AG09309 (cell line): ENCODE results near the gene PRSS2.

ENCODE experiments used
- DNase-seq: peaks from one replicate; pipeline ENCODE4 v3.0.0-alpha.2; 2010; ENCODE audit warnings: low read depth
- H3K4me3 ChIP-seq: 2 replicates; pipeline ENCODE4 v1.5.1; 2011; ENCODE audit warnings: mild to moderate bottlenecking, low read depth, low read length, moderate library complexity; ENCODE audit not compliant: control insufficient read depth
- TF ChIP-seq, protein P1 (sequence below): IDR thresholded peaks from 2 replicates; pipeline ENCODE4 v1.5.1; 2011; ENCODE audit warnings: mild to moderate bottlenecking, low read depth, low read length, inconsistent platforms; ENCODE audit not compliant: insufficient read depth, control insufficient read depth; ENCODE audit errors: missing control alignments

PRSS2 gene

DNA sequence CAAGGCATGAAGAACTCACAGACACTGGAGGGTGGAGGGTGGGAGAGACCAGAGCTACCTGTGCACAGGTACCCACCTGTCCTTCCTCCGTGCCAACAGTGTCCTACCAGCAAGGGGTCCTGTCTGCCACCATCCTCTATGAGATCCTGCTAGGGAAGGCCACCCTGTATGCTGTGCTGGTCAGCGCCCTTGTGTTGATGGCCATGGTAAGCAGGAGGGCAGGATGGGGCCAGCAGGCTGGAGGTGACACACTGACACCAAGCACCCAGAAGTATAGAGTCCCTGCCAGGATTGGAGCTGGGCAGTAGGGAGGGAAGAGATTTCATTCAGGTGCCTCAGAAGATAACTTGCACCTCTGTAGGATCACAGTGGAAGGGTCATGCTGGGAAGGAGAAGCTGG lies 21.8 kb downstream of the PRSS2 start:
- TF ChIP-seq, protein P1, sequence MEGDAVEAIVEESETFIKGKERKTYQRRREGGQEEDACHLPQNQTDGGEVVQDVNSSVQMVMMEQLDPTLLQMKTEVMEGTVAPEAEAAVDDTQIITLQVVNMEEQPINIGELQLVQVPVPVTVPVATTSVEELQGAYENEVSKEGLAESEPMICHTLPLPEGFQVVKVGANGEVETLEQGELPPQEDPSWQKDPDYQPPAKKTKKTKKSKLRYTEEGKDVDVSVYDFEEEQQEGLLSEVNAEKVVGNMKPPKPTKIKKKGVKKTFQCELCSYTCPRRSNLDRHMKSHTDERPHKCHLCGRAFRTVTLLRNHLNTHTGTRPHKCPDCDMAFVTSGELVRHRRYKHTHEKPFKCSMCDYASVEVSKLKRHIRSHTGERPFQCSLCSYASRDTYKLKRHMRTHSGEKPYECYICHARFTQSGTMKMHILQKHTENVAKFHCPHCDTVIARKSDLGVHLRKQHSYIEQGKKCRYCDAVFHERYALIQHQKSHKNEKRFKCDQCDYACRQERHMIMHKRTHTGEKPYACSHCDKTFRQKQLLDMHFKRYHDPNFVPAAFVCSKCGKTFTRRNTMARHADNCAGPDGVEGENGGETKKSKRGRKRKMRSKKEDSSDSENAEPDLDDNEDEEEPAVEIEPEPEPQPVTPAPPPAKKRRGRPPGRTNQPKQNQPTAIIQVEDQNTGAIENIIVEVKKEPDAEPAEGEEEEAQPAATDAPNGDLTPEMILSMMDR, result no peak
- no peak overlapping the region for H3K4me3 ChIP-seq
- DNase-seq, result no peak

DNA sequence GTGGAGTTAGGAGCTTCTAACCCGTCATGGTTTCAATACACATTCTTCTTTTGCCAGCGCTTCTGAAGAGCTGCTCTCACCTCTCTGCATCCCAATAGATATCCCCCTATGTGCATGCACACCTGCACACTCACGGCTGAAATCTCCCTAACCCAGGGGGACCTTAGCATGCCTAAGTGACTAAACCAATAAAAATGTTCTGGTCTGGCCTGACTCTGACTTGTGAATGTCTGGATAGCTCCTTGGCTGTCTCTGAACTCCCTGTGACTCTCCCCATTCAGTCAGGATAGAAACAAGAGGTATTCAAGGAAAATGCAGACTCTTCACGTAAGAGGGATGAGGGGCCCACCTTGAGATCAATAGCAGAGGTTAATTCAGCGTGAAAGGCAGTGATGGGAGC lies 22.4 kb downstream of the PRSS2 start:
- H3K4me3 ChIP-seq, result no peak overlapping the region
- DNase-seq, result no peak
- TF ChIP-seq, protein P1, result no peak

DNA sequence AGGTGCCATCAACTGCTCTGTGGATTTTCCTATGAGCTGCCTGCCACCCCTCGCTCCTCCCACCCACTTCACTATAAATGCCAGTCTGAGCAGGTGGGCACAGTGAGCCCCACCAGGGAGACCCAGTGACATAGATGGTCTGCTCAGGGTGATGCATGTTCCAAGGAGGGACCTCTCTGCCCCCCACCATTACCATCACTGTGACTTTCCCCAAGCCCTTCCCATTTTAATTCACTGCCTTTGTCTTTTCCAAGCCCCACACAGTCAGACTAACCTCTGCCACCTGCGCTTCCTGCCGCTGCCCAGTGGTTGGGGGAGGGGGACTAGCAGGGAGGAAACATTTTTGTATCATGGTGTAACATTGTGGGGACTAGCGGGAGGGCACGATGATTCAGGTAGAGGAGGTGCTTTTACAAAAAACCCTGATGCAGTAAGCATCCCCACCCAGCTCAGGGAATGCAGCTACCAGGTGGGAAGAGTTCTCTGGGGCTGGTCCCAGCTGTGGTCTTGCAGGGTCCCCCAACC lies 24.6 kb downstream of the PRSS2 start:
- no peak for DNase-seq
- H3K4me3 ChIP-seq, result no peak overlapping the region
- TF ChIP-seq, protein P1, result no peak

DNA sequence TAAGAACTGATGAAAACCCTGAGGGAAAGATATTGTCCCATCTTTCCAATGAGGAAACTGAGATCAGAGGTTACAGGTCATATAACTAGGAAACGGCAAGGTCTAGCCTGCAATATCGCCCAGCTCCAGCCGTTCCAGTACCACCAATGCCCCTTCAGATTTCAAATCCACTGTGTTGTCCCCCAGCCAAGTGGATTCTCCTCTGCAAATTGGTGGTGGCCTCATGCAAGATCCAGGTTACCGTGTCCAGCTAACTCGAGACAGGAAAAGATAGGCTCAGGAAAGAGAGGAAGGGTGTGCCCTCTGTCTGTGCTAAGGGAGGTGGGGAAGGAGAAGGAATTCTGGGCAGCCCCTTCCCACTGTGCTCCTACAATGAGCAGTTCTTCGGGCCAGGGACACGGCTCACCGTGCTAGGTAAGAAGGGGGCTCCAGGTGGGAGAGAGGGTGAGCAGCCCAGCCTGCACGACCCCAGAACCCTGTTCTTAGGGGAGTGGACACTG lies 25.3 kb downstream of the PRSS2 start:
- DNase-seq, result no peak
- H3K4me3 ChIP-seq, result no peak overlapping the region
- TF ChIP-seq, protein P1, result no peak

DNA sequence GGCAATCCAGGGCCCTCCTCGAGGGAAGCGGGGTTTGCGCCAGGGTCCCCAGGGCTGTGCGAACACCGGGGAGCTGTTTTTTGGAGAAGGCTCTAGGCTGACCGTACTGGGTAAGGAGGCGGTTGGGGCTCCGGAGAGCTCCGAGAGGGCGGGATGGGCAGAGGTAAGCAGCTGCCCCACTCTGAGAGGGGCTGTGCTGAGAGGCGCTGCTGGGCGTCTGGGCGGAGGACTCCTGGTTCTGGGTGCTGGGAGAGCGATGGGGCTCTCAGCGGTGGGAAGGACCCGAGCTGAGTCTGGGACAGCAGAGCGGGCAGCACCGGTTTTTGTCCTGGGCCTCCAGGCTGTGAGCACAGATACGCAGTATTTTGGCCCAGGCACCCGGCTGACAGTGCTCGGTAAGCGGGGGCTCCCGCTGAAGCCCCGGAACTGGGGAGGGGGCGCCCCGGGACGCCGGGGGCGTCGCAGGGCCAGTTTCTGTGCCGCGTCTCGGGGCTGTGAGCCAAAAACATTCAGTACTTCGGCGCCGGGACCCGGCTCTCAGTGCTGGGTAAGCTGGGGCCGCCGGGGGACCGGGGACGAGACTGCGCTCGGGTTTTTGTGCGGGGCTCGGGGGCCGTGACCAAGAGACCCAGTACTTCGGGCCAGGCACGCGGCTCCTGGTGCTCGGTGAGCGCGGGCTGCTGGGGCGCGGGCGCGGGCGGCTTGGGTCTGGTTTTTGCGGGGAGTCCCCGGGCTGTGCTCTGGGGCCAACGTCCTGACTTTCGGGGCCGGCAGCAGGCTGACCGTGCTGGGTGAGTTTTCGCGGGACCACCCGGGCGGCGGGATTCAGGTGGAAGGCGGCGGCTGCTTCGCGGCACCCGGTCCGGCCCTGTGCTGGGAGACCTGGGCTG lies 26.0 kb downstream of the PRSS2 start:
- no peak overlapping the region for H3K4me3 ChIP-seq
- DNase-seq, result no peak
- TF ChIP-seq, protein P1, result no peak

DNA sequence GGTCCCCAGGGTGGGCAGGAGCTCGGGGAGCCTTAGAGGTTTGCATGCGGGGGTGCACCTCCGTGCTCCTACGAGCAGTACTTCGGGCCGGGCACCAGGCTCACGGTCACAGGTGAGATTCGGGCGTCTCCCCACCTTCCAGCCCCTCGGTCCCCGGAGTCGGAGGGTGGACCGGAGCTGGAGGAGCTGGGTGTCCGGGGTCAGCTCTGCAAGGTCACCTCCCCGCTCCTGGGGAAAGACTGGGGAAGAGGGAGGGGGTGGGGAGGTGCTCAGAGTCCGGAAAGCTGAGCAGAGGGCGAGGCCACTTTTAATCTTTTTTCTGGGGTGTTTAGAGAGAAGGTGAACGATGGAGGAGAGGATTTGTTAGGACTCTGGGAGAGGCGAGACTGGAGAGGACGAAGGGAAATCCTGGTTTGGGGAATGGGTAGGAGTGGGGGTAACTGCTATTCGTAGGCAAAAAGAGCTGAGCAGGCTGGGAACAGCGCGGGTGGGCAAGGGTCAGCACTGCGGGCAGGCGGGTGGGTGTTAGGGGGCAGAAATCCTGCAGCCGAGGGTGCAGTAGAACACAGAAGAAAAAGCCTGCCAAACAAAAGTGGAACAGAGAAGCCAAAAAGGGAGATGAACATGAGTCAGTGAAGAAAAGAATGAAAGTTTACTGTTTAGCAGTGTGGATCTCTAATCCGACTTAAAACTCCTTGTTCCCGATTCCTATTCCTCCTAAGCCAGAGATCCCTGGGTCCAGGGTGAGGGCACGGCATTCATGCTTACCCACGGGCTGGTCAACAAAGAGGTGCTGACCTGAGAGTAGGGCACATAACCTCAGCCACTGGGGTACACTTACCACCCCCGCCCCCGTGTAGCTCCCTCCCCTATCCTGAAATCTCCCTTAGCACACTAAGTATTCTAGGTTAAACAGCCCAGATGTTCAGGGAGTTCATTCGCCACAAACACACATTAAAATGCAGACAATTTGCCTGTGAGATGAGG lies 26.9 kb downstream of the PRSS2 start:
- TF ChIP-seq, protein P1, result no peak
- DNase-seq, result no peak
- H3K4me3 ChIP-seq, result no peak overlapping the region
